BJ (cell line): ENCODE results near the gene ZBTB3. TPM values are rescaled to one million over a fixed set of nuclear protein-coding genes. Genes with fewer than 3 reads are reported as not detected.

ENCODE experiments used
- CTCF ChIA-PET: fragments of 350-600 bp; formaldehyde crosslinking; extraction: SDS; loops from one replicate; lab custom pipeline; 2021; ENCODE audit warnings: antibody characterized with exemption, inconsistent platforms; lab: Yijun Ruan, JAX
- POLR2A ChIA-PET: fragments of 300-600 bp; sonication (Branson Sonifier 250); formaldehyde crosslinking; extraction: SDS; loops from one replicate; lab custom pipeline; 2021; ENCODE audit warnings: antibody characterized with exemption; lab: Charles Lee
- DNase-seq: peaks from one replicate; pipeline ENCODE4 v3.0.0-alpha.2; 2011; ENCODE audit warnings: low read depth
- H3K27me3 ChIP-seq: 2 replicates; pipeline ENCODE4 v1.6.0; 2011; ENCODE audit warnings: low read length; ENCODE audit not compliant: control insufficient read depth, insufficient read depth
- H3K36me3 ChIP-seq: 2 replicates; pipeline ENCODE4 v1.5.1; 2011; ENCODE audit warnings: low read length; ENCODE audit not compliant: control insufficient read depth, insufficient read depth
- H3K4me3 ChIP-seq: 2 replicates; pipeline ENCODE4 v1.5.1; 2011; ENCODE audit warnings: low read depth, mild to moderate bottlenecking, control low read depth, low read length
- polyA plus RNA-seq: library from polyadenylated mRNA; depleted of rRNA; stranded (reverse); fragments of >200 nt; gene quantifications from 2 replicates; pipeline ENCODE4 v1.2.3, GENCODE V29; 2011
- TF ChIP-seq, protein P1 (sequence below): IDR thresholded peaks from 2 replicates; pipeline ENCODE4 v1.5.1; 2011; ENCODE audit warnings: low read depth, mild to moderate bottlenecking, control low read depth, inconsistent platforms, low read length, moderate library complexity; ENCODE audit not compliant: insufficient read depth

Gene ZBTB3
- polyA plus RNA-seq, 1 experiment: 3.8 TPM

- no peak for DNase-seq
- H3K27me3 ChIP-seq: no peaks in the 10 kb centered on the region
- POLR2A ChIA-PET: interaction anchor here (1.0 to 2.2 kb wide), 3 partner anchors 16 to 60 kb away, joined by 3 to 12 read pairs (median 3); partner anchors contain the start of genes C11orf98, CSKMT and ZBTB3
- CTCF ChIA-PET: interaction anchor here (1.0 to 1.2 kb wide), 2 partner anchors 16 to 61 kb away, joined by 3 to 5 read pairs; no protein-coding TSS in a partner anchor
- peaks cover 11% of the 10 kb centered on the region for H3K36me3 ChIP-seq
- TF ChIP-seq, protein P1, sequence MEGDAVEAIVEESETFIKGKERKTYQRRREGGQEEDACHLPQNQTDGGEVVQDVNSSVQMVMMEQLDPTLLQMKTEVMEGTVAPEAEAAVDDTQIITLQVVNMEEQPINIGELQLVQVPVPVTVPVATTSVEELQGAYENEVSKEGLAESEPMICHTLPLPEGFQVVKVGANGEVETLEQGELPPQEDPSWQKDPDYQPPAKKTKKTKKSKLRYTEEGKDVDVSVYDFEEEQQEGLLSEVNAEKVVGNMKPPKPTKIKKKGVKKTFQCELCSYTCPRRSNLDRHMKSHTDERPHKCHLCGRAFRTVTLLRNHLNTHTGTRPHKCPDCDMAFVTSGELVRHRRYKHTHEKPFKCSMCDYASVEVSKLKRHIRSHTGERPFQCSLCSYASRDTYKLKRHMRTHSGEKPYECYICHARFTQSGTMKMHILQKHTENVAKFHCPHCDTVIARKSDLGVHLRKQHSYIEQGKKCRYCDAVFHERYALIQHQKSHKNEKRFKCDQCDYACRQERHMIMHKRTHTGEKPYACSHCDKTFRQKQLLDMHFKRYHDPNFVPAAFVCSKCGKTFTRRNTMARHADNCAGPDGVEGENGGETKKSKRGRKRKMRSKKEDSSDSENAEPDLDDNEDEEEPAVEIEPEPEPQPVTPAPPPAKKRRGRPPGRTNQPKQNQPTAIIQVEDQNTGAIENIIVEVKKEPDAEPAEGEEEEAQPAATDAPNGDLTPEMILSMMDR: no peak
- peak overlapping the region; percentile 88 for H3K4me3 ChIP-seq
Observed at GRCh38 chr11:62725646-62726045, 28.3 kb downstream of the ZBTB3 start.

GRCh38 chr11:62724171-62724570 lies 29.8 kb downstream of the ZBTB3 start:
- peaks cover 22% of the 10 kb centered on the region for H3K36me3 ChIP-seq
- POLR2A ChIA-PET: interaction anchor here (0.6 kb wide), 2 partner anchors 215 to 347 kb away, joined by 3 read pairs; no protein-coding TSS in a partner anchor
- DNase-seq: no peak

GRCh38 chr11:62721994-62722393 lies 32.0 kb downstream of the ZBTB3 start:
- ChIA-PET POLR2A (no interaction called here), CTCF (no interaction called here)
- H3K27me3 ChIP-seq: no peaks in the 10 kb centered on the region
- TF ChIP-seq, protein P1: no peak
- peaks cover 28% of the 10 kb centered on the region for H3K36me3 ChIP-seq
- DNase-seq: no peak
- H3K4me3 ChIP-seq: no peak overlapping the region

More at GRCh38 chr11:62724171-62724570, 29.8 kb downstream of the ZBTB3 start:
- CTCF ChIA-PET: interaction anchor here (1.0 to 1.4 kb wide), 2 partner anchors 44 to 139 kb away, joined by 3 to 4 read pairs; no protein-coding TSS in a partner anchor
- TF ChIP-seq, protein P1: no peak
- H3K27me3 ChIP-seq: no peaks in the 10 kb centered on the region
- peak overlapping the region; percentile 10; the same call in 1 of the 2 replicates for H3K4me3 ChIP-seq

DNA sequence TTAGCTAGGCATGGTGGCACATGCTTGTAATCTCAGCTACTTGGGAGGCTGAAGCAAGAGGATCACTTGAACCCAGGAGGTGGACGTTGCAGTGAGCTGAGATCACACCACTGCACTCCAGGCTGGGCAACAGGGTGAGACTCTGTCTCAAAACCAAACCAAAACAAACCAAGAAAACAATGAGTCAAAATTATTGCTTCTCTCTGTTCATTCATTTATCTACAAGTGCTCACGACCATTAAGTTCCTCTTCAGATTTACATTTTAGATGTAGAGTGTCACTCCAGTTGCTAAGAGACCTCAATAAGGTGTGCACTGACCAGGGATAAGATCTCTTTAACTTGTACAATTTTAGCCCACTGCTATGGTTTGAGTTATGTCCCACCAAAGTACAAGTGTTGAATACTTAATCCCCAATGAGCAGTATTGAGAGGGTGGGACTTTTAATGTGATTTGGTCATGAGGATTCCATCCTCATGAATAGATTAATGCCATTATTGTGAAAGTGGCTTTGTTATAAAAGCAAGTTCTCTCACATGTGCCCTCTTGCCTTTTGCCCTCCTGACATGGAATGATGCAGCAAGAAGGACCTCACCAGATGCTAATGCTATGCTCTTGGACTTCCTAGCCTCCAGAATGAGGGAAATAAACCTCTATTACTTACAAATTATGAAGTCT lies 34.5 kb downstream of the ZBTB3 start:
- TF ChIP-seq, protein P1: no peak
- POLR2A ChIA-PET: no interaction called here
- CTCF ChIA-PET: interaction anchor here (1.0 to 1.8 kb wide), 2 partner anchors 9 to 39 kb away, joined by 3 to 5 read pairs; no protein-coding TSS in a partner anchor
- H3K4me3 ChIP-seq: no peak overlapping the region
- no peaks in the 10 kb centered on the region for H3K27me3 ChIP-seq
- no peak for DNase-seq
- H3K36me3 ChIP-seq: peaks cover 48% of the 10 kb centered on the region

GRCh38 chr11:62716816-62717215 lies 37.1 kb downstream of the ZBTB3 start:
- no peak overlapping the region for H3K4me3 ChIP-seq
- no peak for DNase-seq
- TF ChIP-seq, protein P1: no peak
- H3K36me3 ChIP-seq: peaks cover 48% of the 10 kb centered on the region
- ChIA-PET POLR2A (no interaction called here), CTCF (interaction anchor here (0.6 to 1.3 kb wide), 3 partner anchors 10 to 926 kb away, joined by 3 read pairs; partner anchors contain the start of gene HNRNPUL2)
- H3K27me3 ChIP-seq: no peaks in the 10 kb centered on the region
